Body of pancreas (tissue), 4 donors: Measurements from ENCODE around the gene HSPB7. TPM values are rescaled to one million over a fixed set of nuclear protein-coding genes. Genes with fewer than 3 reads are reported as not detected.

Source experiments
- ATAC-seq: fragments of 150-250 bp; one replicate; pipeline ENCODE4 v1.9.1; 2016
- DNase-seq, 4 donors: peaks; one replicate each; pipeline ENCODE4 v3.0.0-alpha.2; 2019
- H3K27ac ChIP-seq, 4 donors: fragments of 200-600 bp; sonication (generic); 1 replicate in 3 of 4; 2 replicates in 1 of 4; pipeline versions ENCODE4 v1.5.1 to v1.6.1; 2016 to 2019; ENCODE audit warnings: mild to moderate bottlenecking in 1 of 4, mixed read lengths in 1 of 4, moderate library complexity in 1 of 4
- H3K27me3 ChIP-seq, 2 donors: fragments of 200-600 bp; sonication (generic); one replicate each; pipeline ENCODE4 v1.6.0; 2016; ENCODE audit warnings: mild to moderate bottlenecking in 1 of 2
- H3K36me3 ChIP-seq, 2 donors: fragments of 200-600 bp; sonication (generic); replicated peaks in 1 of 2; 2 replicates each; pipeline ENCODE4 v1.5.1; 2016; ENCODE audit warnings: low read depth in 2 of 2; ENCODE audit not compliant: insufficient read depth in 1 of 2
- H3K4me1 ChIP-seq: fragments of 200-600 bp; sonication (generic); one replicate; pipeline ENCODE4 v1.6.0; 2016
- H3K4me3 ChIP-seq, 2 donors: fragments of 200-600 bp; sonication (generic); 1 replicate in 1 of 2; 2 replicates in 1 of 2; pipeline ENCODE4 v1.5.1; 2016 to 2019
- H3K9me3 ChIP-seq, 3 donors: fragments of 200-600 bp; sonication (generic); 1 replicate in 2 of 3; 2 replicates in 1 of 3; pipeline ENCODE4 v1.5.1; 2016
- POLR2A ChIP-seq, 3 donors: fragments of 450-650 bp; IDR thresholded peaks; one replicate each; pipeline ENCODE4 v1.6.1; 2016; ENCODE audit warnings: antibody characterized with exemption in 3 of 3, mild to moderate bottlenecking in 2 of 3
- WGBS, 2 donors: methylation state at CpG; one replicate each; pipeline ENCODE4 v1.1.5; 2017; 5-methylcytosine and 5-hydroxymethylcytosine counted together
- intact Hi-C: fragments of 100-400 bp; cut with DNase I; formaldehyde crosslinking; loops from one replicate; pipeline ENCODE4 v1.15.1; 2023
- total RNA-seq, 2 donors: library from RNA; depleted of rRNA; stranded (reverse); fragments of >200 nt; gene quantifications; one replicate each; pipeline ENCODE4 v1.1.0, GENCODE V29; 2016
- TF ChIP-seq, protein P1 (sequence below), 7 experiments: fragments of 450-650 bp in 4 of 7; fragments of 200-600 bp in 3 of 7; sonication (generic) in 3 of 7; IDR thresholded peaks; one replicate each; pipeline ENCODE4 v1.5.1; 2016 to 2019; ENCODE audit warnings: antibody characterized with exemption in 7 of 7

Gene HSPB7
- total RNA-seq, 2 donors from 2014 or later: 5.7 to 39.9 TPM

DNA sequence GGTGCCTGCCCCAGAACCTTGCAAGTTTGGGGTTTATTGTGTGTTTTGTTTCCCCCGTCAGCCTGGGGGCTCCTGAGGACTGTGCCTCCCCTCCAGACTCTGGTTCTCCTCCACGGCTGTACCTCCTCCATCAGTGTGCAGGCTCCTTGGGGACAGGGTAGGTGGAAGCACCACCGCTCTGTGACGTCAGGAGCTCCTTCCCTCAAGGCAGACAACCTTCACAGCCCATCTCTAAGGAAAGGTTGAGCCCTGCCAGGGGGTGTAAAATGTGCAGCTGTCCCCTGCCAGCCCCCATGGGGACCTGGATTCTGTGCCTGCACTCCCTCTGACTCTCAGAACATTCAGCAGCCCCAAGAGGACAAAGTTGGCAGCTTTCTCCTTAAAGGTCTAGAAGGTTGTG lies 465 bp upstream of the HSPB7 start:
- DNase-seq (no peak), ATAC-seq (no peak)
- intact Hi-C loops: no loop called here
- no peaks in the 10 kb centered on the region for H3K27me3 ChIP-seq
- H3K27ac ChIP-seq: peak overlapping the region in 3 of 4 donors; percentile 51 to 66 (median 65)
- H3K4me3 ChIP-seq: no peak overlapping the region
- no peaks in the 10 kb centered on the region for H3K36me3 ChIP-seq
- peaks cover 57% of the 10 kb centered on the region for H3K4me1 ChIP-seq
- TF ChIP-seq POLR2A (IDR thresholded peaks at IDR 0.05): no peak
- TF ChIP-seq, protein P1, sequence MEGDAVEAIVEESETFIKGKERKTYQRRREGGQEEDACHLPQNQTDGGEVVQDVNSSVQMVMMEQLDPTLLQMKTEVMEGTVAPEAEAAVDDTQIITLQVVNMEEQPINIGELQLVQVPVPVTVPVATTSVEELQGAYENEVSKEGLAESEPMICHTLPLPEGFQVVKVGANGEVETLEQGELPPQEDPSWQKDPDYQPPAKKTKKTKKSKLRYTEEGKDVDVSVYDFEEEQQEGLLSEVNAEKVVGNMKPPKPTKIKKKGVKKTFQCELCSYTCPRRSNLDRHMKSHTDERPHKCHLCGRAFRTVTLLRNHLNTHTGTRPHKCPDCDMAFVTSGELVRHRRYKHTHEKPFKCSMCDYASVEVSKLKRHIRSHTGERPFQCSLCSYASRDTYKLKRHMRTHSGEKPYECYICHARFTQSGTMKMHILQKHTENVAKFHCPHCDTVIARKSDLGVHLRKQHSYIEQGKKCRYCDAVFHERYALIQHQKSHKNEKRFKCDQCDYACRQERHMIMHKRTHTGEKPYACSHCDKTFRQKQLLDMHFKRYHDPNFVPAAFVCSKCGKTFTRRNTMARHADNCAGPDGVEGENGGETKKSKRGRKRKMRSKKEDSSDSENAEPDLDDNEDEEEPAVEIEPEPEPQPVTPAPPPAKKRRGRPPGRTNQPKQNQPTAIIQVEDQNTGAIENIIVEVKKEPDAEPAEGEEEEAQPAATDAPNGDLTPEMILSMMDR (IDR thresholded peaks at IDR 0.05): no peak
- no peaks in the 10 kb centered on the region for H3K9me3 ChIP-seq
- WGBS, 2 donors: 0 to 55% methylated on average over 1 to 4 of the region's 4 CpGs

DNA sequence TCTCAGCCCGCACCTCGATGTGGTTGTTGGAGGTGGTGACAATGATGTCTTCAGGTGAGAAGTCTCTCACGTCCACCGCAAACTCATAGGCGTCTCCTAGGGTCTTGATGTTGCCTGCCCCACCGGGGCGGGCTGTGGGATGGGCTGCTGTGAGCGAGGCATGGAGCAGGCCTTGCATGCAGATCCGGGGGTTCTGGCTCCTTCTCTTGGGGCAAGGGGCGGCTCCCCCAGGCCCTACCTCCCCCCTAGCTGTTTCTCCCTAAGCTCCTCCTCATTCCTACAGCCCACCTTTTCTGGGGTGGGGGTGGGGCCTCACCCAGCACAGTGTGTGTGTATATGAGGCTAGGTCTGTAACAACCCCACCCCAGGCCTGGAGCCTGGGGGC lies 775 bp downstream of the HSPB7 start:
- Histone ChIP-seq H3K27ac (peak overlapping the region in 3 of 4 donors; percentile 3 to 66 (median 65)), H3K27me3 (no peaks in the 10 kb centered on the region), H3K36me3 (no peaks in the 10 kb centered on the region), H3K4me3 (no peak overlapping the region), H3K9me3 (no peaks in the 10 kb centered on the region), H3K4me1 (peaks cover 66% of the 10 kb centered on the region)
- TF ChIP-seq, protein P1 (IDR thresholded peaks at IDR 0.05): no peak
- TF ChIP-seq POLR2A (IDR thresholded peaks at IDR 0.05): no peak
- DNase-seq (no peak), ATAC-seq (no peak)
- WGBS, 2 donors: 80 to 83% methylated on average over 7 to 10 of the region's 10 CpGs
- intact Hi-C loops: no loop called here

DNA sequence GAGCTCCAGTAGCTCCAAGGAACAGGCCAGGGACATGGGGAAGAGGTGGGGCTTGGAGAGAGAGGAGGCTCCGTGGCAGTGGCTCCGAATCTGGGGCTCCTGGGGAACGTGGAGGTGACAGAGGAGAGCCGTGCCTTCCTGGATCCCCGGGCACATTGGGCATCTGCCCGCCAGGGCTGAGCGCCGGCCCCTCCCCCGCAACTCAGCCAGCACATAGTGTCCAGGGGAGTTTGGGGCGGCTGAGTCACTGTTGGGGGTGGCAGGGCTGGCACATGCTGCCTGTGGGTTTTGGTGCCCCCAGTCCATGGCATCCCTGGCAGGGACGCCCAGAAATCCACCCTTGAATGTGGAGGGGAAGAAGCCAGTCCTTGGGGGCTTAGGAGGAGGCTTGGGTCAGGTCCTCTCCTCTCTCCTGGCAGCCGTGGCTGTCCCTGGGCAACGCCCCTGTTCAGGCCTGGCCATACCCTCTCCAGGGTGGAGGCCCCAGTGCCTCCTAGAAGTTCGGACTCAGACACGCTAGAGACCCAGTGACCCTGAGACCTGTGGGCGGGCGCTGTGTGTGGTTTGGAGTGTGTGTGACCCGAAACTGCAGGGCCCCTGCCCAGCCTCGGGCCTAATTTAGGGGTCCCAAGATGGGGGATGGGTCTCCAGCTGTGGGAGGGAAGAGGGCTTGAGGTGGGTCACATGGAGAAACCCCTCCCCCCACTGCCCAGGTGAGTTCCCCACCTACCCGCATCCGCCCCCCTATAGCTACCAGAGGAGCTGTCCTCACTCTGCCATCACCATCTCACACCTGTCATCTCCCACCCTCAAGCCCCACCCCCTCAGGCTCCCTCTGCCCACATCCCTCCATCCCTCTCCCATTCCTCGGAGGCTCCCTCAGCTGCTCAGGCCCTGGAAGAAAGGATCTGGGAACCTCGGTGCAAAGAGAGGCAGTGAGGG lies 1.6 kb downstream of the HSPB7 start:
- Histone ChIP-seq H3K4me3 (no peak overlapping the region), H3K4me1 (peaks cover 58% of the 10 kb centered on the region), H3K27me3 (no peaks in the 10 kb centered on the region), H3K36me3 (no peaks in the 10 kb centered on the region), H3K27ac (no peak overlapping the region), H3K9me3 (no peaks in the 10 kb centered on the region)
- no peak for TF ChIP-seq POLR2A (IDR thresholded peaks at IDR 0.05)
- TF ChIP-seq, protein P1 (IDR thresholded peaks at IDR 0.05): no peak
- intact Hi-C loops: no loop called here
- ATAC-seq (no peak), DNase-seq (no peak)
- WGBS, 2 donors: 70 to 74% methylated on average over 12 to 23 of the region's 23 CpGs

DNA sequence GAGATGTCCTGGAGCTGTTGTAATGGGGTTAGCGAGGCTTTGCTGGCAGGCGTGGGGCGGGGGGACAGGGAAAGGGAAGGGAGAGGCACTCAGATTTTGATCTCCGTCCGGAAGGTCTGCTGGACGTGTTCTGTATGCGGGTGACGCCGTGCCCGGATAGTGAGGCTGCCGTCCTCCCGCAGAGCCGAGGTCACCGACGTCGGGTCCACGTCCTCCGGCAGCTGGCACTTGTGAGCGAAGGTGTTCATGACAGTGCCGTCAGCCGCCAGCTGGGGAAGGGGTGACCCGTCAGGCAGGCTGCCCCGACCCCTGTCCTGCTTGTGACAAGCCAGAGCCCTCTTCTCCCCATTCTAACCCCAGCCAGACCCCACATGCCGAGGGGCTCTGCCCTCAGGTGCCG lies 2.4 kb downstream of the HSPB7 start:
- peaks cover 54% of the 10 kb centered on the region for H3K4me1 ChIP-seq
- H3K4me3 ChIP-seq: no peak overlapping the region
- ATAC-seq: no peak
- no peak overlapping the region for H3K27ac ChIP-seq
- no peaks in the 10 kb centered on the region for H3K27me3 ChIP-seq
- no peaks in the 10 kb centered on the region for H3K36me3 ChIP-seq
- 92 to 94% methylated on average over 19 to 25 of the region's 25 CpGs for WGBS, 2 donors
- DNase-seq: no peak
- no peak for TF ChIP-seq POLR2A (IDR thresholded peaks at IDR 0.05)
- TF ChIP-seq, protein P1 (IDR thresholded peaks at IDR 0.05): no peak
- H3K9me3 ChIP-seq: no peaks in the 10 kb centered on the region
- intact Hi-C loops: no loop called here
